ENCODE results near the gene VTCN1. TPM values are rescaled to one million over a fixed set of nuclear protein-coding genes. Genes with fewer than 3 reads are reported as not detected.

VTCN1 gene
- total and polyA plus RNA-seq, 8 donors = 0.48 to 3.2 (median 0.65) TPM; not detected in 4

DNA sequence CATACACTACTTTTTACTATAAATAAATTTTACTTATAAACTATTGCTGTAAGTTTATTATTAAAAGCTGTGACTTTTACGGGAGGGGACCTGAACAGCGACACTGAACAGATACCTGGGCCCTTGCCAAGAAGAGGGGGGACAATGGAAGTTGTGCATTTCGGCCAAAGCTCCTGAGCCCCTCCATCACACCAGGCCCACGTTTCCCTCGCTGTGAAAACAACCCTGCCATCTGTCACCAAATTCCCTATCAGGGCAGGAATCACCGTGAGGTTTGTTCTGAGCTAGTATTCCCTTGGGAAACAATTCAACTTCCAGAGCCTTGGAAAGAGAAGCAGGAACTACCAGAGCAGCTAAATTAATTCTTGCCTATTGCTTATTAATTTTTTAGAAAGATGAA is 37.0 kb downstream of the VTCN1 start:
- TF ChIP-seq POLR2AphosphoS5 (IDR thresholded peaks at IDR 0.05) (no peak), EP300 (IDR thresholded peaks at IDR 0.05) (no peak), POLR2A (IDR thresholded peaks at IDR 0.05) (no peak)
- TF ChIP-seq, protein P1, sequence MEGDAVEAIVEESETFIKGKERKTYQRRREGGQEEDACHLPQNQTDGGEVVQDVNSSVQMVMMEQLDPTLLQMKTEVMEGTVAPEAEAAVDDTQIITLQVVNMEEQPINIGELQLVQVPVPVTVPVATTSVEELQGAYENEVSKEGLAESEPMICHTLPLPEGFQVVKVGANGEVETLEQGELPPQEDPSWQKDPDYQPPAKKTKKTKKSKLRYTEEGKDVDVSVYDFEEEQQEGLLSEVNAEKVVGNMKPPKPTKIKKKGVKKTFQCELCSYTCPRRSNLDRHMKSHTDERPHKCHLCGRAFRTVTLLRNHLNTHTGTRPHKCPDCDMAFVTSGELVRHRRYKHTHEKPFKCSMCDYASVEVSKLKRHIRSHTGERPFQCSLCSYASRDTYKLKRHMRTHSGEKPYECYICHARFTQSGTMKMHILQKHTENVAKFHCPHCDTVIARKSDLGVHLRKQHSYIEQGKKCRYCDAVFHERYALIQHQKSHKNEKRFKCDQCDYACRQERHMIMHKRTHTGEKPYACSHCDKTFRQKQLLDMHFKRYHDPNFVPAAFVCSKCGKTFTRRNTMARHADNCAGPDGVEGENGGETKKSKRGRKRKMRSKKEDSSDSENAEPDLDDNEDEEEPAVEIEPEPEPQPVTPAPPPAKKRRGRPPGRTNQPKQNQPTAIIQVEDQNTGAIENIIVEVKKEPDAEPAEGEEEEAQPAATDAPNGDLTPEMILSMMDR (IDR thresholded peaks at IDR 0.05) = no peak
- Histone ChIP-seq H3K27me3 (no peaks in the 10 kb centered on the region), H3K27ac (no peak overlapping the region), H3K4me1 (no peaks in the 10 kb centered on the region), H3K36me3 (no peaks in the 10 kb centered on the region), H3K4me3 (no peak overlapping the region), H3K9me3 (no peaks in the 10 kb centered on the region)
- no peak for DNase-seq
- intact Hi-C loops (cut with DNase I; ENCODE audit: low total_unique reads) = no loop called here
- 60 to 89% (median 81%) methylated on average over 6 of the region's 6 CpGs for WGBS, 5 donors

DNA sequence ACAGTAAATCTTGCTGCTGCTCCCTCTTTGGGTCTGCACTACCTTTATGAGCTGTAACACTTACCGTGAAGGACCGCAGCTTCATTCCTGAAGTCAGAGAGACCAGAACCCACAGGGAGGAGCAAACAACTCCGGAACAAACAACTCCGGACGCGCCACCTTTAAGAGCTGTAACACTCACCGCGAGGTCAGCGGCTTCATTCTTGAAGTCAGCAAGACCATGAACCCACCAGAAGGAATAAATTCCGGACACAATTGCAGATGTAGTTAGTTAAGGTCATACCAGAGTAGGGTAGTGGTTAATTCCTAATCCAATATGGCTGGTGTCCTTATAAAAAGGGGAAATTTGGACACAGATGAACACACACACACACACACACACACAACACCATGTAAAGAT is 37.7 kb downstream of the VTCN1 start:
- DNase-seq = no peak
- no peak for TF ChIP-seq POLR2AphosphoS5 (IDR thresholded peaks at IDR 0.05)
- TF ChIP-seq, protein P1 (IDR thresholded peaks at IDR 0.05) = no peak
- 94 to 98% (median 97%) methylated on average over 10 of the region's 10 CpGs for whole genome bisulfite sequencing, 5 donors
- Histone ChIP-seq H3K27me3 (no peaks in the 10 kb centered on the region), H3K27ac (no peak overlapping the region), H3K4me3 (no peak overlapping the region), H3K4me1 (no peaks in the 10 kb centered on the region), H3K36me3 (no peaks in the 10 kb centered on the region), H3K9me3 (no peaks in the 10 kb centered on the region)
- intact Hi-C loops (cut with DNase I; ENCODE audit: low total_unique reads) = no loop called here

DNA sequence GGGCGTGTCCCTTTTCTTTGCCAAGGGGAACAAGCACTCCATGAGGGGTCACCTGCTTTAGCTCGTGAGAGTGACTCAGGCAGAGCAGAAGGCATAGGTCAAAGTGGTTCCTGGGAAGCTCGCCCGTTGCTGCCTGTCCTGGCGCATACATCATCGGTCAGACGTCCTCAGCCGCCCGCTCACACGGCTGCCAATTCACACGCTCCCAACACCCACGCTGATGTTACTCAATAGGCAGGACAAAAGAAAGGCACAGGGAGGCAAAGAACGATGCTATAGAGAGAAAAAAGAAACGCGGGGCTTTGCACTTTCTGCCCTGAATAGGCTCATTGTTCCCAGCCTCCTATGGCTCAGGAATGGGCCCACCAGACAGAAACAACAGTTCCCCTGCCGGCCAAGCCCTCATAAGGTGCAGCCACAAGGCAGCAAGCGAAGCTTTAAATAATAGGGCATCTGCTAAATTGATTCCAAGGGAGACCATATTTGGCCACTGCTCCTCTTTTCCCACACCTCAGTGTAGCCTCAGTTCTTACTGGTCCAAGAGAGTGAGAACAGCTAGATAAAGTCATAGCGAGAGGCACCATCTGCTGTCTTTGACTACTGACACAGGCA is 38.7 kb downstream of the VTCN1 start:
- intact Hi-C loops (cut with DNase I; ENCODE audit: low total_unique reads) = no loop called here
- no peaks in the 10 kb centered on the region for H3K27me3 ChIP-seq
- H3K4me1 ChIP-seq = no peaks in the 10 kb centered on the region
- peak; percentile 44 to 83 for DNase-seq
- WGBS, 5 donors = 62 to 82% (median 76%) methylated on average over 18 of the region's 18 CpGs
- no peak overlapping the region for H3K4me3 ChIP-seq
- peak overlapping the region in 1 of 5 donors; percentile 8 for H3K27ac ChIP-seq
- TF ChIP-seq POLR2AphosphoS5 (IDR thresholded peaks at IDR 0.05) = peak in 1 of 3 donors; percentile 20
- TF ChIP-seq POLR2A (IDR thresholded peaks at IDR 0.05) = no peak
- H3K36me3 ChIP-seq = no peaks in the 10 kb centered on the region
- no peaks in the 10 kb centered on the region for H3K9me3 ChIP-seq

DNA sequence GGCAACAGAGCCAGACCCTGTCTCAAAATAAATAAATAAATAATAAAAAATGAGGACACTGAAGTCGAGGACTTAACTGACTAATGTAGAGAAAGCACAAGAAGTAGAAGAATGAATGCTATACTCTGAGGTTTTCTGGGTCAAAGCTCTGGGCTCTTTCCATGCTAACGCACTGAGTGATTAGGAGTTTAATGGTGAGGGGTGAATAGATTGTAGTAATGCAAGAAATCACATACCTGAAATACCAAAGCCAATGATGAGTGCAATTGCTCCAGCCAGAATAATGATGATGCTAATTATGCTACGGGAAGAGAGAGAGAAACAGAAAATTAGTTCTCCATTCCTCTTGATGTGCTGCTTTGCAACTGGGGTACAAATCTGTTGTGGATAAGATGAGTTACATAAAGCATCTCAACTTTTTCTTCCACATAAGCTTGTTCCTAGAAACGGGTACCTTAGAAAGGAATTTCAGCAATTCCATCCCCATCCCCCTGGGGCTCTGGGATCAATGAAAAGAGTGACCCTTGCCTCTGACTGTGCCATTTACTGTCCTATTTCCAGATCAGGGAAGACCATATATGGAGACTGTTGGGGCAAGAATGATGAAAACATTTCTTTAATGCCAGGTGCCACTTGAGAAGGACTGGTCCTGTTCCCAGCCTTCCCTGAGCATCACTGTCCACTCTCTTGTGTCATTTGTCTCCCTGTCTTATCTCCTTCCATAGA is 40.7 kb downstream of the VTCN1 start:
- H3K4me1 ChIP-seq = no peaks in the 10 kb centered on the region
- no peaks in the 10 kb centered on the region for H3K36me3 ChIP-seq
- no peak overlapping the region for H3K27ac ChIP-seq
- 75 to 88% (median 80%) methylated on average over 4 of the region's 4 CpGs for WGBS, 5 donors
- H3K9me3 ChIP-seq = no peaks in the 10 kb centered on the region
- no peak overlapping the region for H3K4me3 ChIP-seq
- no peak for DNase-seq
- intact Hi-C loops (cut with DNase I; ENCODE audit: low total_unique reads) = no loop called here
- no peak for TF ChIP-seq POLR2AphosphoS5 (IDR thresholded peaks at IDR 0.05)
- no peaks in the 10 kb centered on the region for H3K27me3 ChIP-seq

DNA sequence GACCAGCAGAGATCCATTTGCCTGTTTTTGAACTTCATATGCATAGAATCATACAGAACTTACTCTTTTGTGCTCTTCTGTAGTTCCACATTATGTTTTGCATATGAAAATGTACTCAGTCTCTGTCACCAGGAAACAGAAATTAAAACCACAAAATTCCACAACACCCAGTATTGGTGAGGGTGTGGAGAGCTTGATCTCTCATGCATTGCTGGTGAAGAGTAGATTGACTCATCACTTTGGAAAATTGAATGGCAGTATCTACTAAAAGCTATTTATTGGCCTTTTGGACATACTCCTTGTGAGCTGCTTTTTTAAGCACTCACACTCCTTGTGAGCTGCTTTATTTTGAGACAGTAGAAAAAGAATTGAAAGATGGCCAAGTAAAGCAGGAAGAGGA is 43.3 kb downstream of the VTCN1 start:
- intact Hi-C loops (cut with DNase I; ENCODE audit: low total_unique reads) = no loop called here
- Histone ChIP-seq H3K27me3 (no peaks in the 10 kb centered on the region), H3K9me3 (no peaks in the 10 kb centered on the region), H3K27ac (no peak overlapping the region), H3K4me1 (peaks cover 0 to 6% (median under 1%) of the 10 kb centered on the region in 4 donors), H3K36me3 (no peaks in the 10 kb centered on the region), H3K4me3 (no peak overlapping the region)
- TF ChIP-seq POLR2A (IDR thresholded peaks at IDR 0.05) = no peak
- TF ChIP-seq POLR2AphosphoS5 (IDR thresholded peaks at IDR 0.05) = no peak
- no peak for TF ChIP-seq EP300 (IDR thresholded peaks at IDR 0.05)
- TF ChIP-seq, protein P1 (IDR thresholded peaks at IDR 0.05) = no peak
- DNase-seq = no peak
